Measurements from ENCODE around the gene LTBP2. TPM values are rescaled to one million over a fixed set of nuclear protein-coding genes. Genes with fewer than 3 reads are reported as not detected.

LTBP2 gene
- total RNA-seq, 1 experiment from 2014 or later, result 124 TPM

- Histone ChIP-seq H3K27ac (peak overlapping the region; percentile 34; the same call in 1 of the 2 replicates), H3K27me3 (ENCODE audit: insufficient read depth, low read depth) (no peaks in the 10 kb centered on the region), H3F3A (ENCODE audit: insufficient read depth, low read depth) (peaks cover 41% of the 10 kb centered on the region), H4K20me1 (ENCODE audit: insufficient read depth) (no peaks in the 10 kb centered on the region), H3K4me1 (replicated peaks; ENCODE audit: insufficient read depth) (peaks cover 50% of the 10 kb centered on the region), H3K9me3 (ENCODE audit: insufficient read depth, low read depth) (no peaks in the 10 kb centered on the region), H3K79me2 (ENCODE audit: low read depth) (peaks cover 31% of the 10 kb centered on the region; the same call in 1 of the 2 replicates), H3K9me2 (ENCODE audit: insufficient read depth) (no peaks in the 10 kb centered on the region), H2AFZ (no peak overlapping the region), H3K36me3 (ENCODE audit: low read depth) (no peaks in the 10 kb centered on the region; the same call in 1 of the 2 replicates), H3K4me3 (no peak overlapping the region), H3K4me2 (no peak overlapping the region)
- CTCF ChIA-PET, result no interaction called here
- POLR2A ChIA-PET (ENCODE audit: unreplicated experiment), result interaction anchor here (0.5 kb wide), 1 partner anchor 23 kb away, joined by 11 read pairs; no protein-coding TSS in a partner anchor
- TF ChIP-seq CTCF (conservative IDR thresholded peaks at IDR 0.05) (no peak), EZH2 (IDR thresholded peaks at IDR 0.05; ENCODE audit: low read depth) (no peak)
- intact Hi-C loops (cut with micrococcal nuclease; ENCODE audit: unreplicated experiment), result loop anchor here (1.0 kb wide), 2 partner anchors 19 to 36 kb away; no protein-coding TSS in a partner anchor
- no peak for DNase-seq
- BruUV-seq (replicated peaks), result no TSS peak
These were observed 27.1 kb downstream of the LTBP2 start for GRCh38 chr14:74584951-74585350.

- Histone ChIP-seq H3F3A (ENCODE audit: insufficient read depth, low read depth) (peaks cover 51% of the 10 kb centered on the region), H3K4me1 (replicated peaks; ENCODE audit: insufficient read depth) (peaks cover 61% of the 10 kb centered on the region), H3K27ac (peak overlapping the region; percentile 52), H3K4me3 (no peak overlapping the region), H3K9me3 (ENCODE audit: insufficient read depth, low read depth) (no peaks in the 10 kb centered on the region), H3K79me2 (ENCODE audit: low read depth) (peaks cover 29% of the 10 kb centered on the region), H2AFZ (no peak overlapping the region), H4K20me1 (ENCODE audit: insufficient read depth) (no peaks in the 10 kb centered on the region), H3K27me3 (ENCODE audit: insufficient read depth, low read depth) (no peaks in the 10 kb centered on the region), H3K9me2 (ENCODE audit: insufficient read depth) (no peaks in the 10 kb centered on the region), H3K4me2 (peak overlapping the region; percentile 33), H3K36me3 (ENCODE audit: low read depth) (no peaks in the 10 kb centered on the region; the same call in 1 of the 2 replicates)
- ChIA-PET POLR2A (ENCODE audit: unreplicated experiment) (interaction anchor here (0.6 to 1.6 kb wide), 6 partner anchors 12 to 675 kb away, joined by 3 to 30 read pairs (median 4); no protein-coding TSS in a partner anchor), CTCF (interaction anchor here (0.6 to 2.0 kb wide), 7 partner anchors 9 to 111 kb away, joined by 3 to 14 read pairs (median 3); no protein-coding TSS in a partner anchor)
- TF ChIP-seq CTCF (conservative IDR thresholded peaks at IDR 0.05) (no peak), EZH2 (IDR thresholded peaks at IDR 0.05; ENCODE audit: low read depth) (no peak)
- BruUV-seq (replicated peaks), result no TSS peak
- peak; percentile 83 to 96 for DNase-seq
- intact Hi-C loops (cut with micrococcal nuclease; ENCODE audit: unreplicated experiment), result loop anchor here (1.0 kb wide), 2 partner anchors 18 to 35 kb away; no protein-coding TSS in a partner anchor
These were observed 28.2 kb downstream of the LTBP2 start for GRCh38 chr14:74583689-74584434.

- TF ChIP-seq CTCF (conservative IDR thresholded peaks at IDR 0.05), result no peak
- no peak for TF ChIP-seq EZH2 (IDR thresholded peaks at IDR 0.05; ENCODE audit: low read depth)
- Histone ChIP-seq H3K9me2 (ENCODE audit: insufficient read depth) (no peaks in the 10 kb centered on the region), H3K4me3 (no peak overlapping the region), H3K4me2 (peak overlapping the region; percentile 33), H2AFZ (no peak overlapping the region), H4K20me1 (ENCODE audit: insufficient read depth) (no peaks in the 10 kb centered on the region), H3K4me1 (replicated peaks; ENCODE audit: insufficient read depth) (peaks cover 69% of the 10 kb centered on the region), H3K36me3 (ENCODE audit: low read depth) (peaks cover under 1% of the 10 kb centered on the region; the same call in 1 of the 2 replicates), H3K27ac (peak overlapping the region; percentile 52), H3K9me3 (ENCODE audit: insufficient read depth, low read depth) (no peaks in the 10 kb centered on the region), H3K27me3 (ENCODE audit: insufficient read depth, low read depth) (no peaks in the 10 kb centered on the region), H3K79me2 (ENCODE audit: low read depth) (peaks cover 29% of the 10 kb centered on the region), H3F3A (ENCODE audit: insufficient read depth, low read depth) (peaks cover 51% of the 10 kb centered on the region)
- BruUV-seq (replicated peaks), result no TSS peak
- peak; percentile 85 to 87 for DNase-seq
- POLR2A ChIA-PET (ENCODE audit: unreplicated experiment), result interaction anchor here (0.6 to 1.6 kb wide), 11 partner anchors 9 to 486 kb away, joined by 3 to 30 read pairs (median 4); partner anchors contain the start of gene ZC2HC1C
- CTCF ChIA-PET, result interaction anchor here (0.7 to 2.0 kb wide), 4 partner anchors 8 to 19 kb away, joined by 3 to 14 read pairs (median 4); no protein-coding TSS in a partner anchor
- intact Hi-C loops (cut with micrococcal nuclease; ENCODE audit: unreplicated experiment), result no loop called here
These were observed 29.0 kb downstream of the LTBP2 start for GRCh38 chr14:74582910-74583581.

All from PC-9 (cell line).